Left ventricle myocardium superior (tissue), 1 donor: Measurements from ENCODE around the gene UTP4. TPM values are rescaled to one million over a fixed set of nuclear protein-coding genes. Genes with fewer than 3 reads are reported as not detected.
A peak's percentile ranks its signal among the peaks of the same experiment; 100 is the strongest.
"Not testable (repeated sequence)": the region's sequence is repeated elsewhere in the genome, so short reads cannot be mapped to it uniquely, and the experiment has no call there.

Experiments
- ATAC-seq: fragments of 200-7000 bp; cut with Tn5 transposase; one replicate; pipeline ENCODE4 v1.9.1; 2020; ENCODE audit warnings: mild to moderate bottlenecking, moderate library complexity
- DNase-seq: peaks from one replicate; pipeline ENCODE4 v3.0.0-alpha.2; 2020
- intact Hi-C: fragments of 100-400 bp; cut with micrococcal nuclease; formaldehyde crosslinking; loops from one replicate; pipeline ENCODE4 v1.11.0; 2022
- total RNA-seq: library from RNA; stranded (reverse); fragmentation: NEBNext Ultra II Directional; extraction: Animal tissue kit (Norgen Biotek cat#: 25700); gene quantifications from one replicate; pipeline ENCODE4 v1.2.1, GENCODE V29; 2021
- donor health status: DM: no; HTN: yes; CAD: no; lungs with severe emphysema.

The UTP4 gene
- total RNA-seq, 1 donor from 2014 or later = 32.3 TPM

DNA sequence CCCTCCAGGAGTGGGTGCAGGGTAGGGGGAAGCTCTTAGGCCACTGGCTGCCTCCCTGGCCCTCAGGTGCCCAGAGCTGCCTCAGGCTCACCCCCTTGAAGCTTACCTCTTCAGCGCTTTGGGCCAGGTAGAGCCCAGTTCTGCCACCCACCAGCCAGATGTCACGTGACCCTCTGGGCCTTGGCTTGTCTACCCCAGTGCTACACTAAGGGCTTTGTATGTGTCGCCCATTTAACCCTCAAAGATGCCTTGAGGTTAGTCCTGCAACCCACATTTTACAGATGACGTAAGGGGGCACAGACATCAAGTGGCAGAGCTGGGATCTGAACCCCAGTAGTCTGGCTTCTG, 23.6 kb upstream of the UTP4 start:
- ATAC-seq = no peak
- intact Hi-C loops = no loop called here
- DNase-seq = no peak

DNA sequence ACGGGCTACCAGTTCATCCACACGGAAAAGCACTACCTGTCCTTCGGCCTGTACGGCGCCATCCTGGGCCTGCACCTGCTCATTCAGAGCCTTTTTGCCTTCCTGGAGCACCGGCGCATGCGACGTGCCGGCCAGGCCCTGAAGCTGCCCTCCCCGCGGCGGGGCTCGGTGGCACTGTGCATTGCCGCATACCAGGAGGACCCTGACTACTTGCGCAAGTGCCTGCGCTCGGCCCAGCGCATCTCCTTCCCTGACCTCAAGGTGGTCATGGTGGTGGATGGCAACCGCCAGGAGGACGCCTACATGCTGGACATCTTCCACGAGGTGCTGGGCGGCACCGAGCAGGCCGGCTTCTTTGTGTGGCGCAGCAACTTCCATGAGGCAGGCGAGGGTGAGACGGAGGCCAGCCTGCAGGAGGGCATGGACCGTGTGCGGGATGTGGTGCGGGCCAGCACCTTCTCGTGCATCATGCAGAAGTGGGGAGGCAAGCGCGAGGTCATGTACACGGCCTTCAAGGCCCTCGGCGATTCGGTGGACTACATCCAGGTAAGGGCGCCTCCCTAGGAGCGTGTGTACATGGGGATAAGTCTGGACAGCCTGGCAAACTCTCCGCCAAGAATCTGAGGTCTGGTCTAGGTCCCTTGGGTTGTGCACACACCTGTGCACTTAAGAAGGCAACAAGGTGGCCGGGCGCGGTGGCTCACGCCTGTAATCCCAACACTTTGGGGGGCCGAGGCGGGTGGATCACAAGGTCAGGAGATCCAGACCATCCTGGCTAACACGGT, 22.8 kb upstream of the UTP4 start:
- intact Hi-C loops = no loop called here
- no peak for ATAC-seq
- no peak for DNase-seq

DNA sequence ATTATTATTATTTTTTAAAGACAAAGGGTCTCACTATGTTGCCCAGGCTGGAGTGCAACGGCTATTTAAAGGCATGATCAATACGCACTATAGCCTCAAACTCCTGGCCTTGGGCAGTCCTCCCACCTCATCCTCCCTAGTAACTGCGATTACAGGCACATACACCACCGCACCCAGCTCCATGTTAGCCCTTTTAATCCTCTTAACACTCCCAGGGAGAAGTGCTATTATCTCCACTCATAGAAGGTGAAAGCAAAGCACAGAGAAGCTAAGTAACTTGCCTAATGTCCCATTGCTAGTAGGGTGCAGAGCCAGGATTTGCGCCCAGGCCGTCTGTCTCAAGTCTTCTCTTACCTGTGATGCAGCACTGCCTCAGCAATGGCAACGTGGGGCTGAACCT, 22.0 kb upstream of the UTP4 start:
- DNase-seq (no peak), ATAC-seq (no peak)
- intact Hi-C loops = no loop called here

DNA sequence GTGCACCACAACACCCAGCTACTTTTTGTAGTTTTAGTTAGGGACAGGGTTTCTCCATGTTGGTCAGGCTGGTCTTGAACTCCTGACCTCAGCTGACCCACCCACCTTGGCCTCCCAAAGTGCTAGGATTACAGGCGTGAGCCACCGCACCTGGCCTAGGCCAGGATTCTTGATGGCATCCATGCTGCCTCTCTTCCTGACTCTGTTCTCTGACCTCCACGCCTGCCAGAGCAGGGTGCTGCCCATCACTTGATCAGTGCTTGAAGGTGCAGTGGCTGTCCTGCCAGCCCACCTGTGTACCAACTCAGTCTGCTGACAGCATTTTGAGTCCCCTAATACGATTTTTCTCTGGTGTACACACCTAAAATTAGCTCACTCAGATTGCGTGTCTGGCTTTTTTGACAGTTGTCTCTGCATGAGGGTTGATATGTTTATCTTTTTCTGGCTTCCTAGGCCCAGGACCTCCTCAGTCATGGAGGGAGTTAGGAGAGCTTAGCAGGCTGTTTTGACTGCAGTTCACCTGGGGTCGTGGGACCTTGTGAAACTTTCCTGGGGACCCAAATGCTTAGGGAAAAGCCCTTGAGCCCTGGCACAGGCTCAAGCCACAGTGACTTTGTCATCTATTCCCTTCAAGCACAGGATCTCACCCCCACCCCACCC, 21.1 kb upstream of the UTP4 start:
- intact Hi-C loops = no loop called here
- DNase-seq (no peak), ATAC-seq (no peak)

DNA sequence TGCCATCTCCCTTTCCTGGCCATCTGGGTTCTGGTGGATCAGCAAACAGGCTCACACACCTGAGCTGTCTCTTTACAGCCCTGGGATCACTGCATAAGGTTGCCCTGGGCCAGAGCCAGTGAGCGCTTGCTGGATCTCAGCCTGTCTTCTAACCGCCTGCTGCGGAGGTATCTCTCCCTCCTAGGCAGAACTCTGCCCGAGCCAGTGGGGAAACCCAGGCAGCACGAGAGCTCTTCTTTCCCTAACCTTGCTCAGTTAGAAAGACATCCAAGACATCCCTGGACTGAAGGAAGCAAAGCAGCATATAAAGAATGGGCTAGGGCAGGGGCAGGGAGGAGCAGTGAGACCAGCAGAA, 20.6 kb upstream of the UTP4 start:
- ATAC-seq = no peak
- intact Hi-C loops = no loop called here
- DNase-seq = no peak

DNA sequence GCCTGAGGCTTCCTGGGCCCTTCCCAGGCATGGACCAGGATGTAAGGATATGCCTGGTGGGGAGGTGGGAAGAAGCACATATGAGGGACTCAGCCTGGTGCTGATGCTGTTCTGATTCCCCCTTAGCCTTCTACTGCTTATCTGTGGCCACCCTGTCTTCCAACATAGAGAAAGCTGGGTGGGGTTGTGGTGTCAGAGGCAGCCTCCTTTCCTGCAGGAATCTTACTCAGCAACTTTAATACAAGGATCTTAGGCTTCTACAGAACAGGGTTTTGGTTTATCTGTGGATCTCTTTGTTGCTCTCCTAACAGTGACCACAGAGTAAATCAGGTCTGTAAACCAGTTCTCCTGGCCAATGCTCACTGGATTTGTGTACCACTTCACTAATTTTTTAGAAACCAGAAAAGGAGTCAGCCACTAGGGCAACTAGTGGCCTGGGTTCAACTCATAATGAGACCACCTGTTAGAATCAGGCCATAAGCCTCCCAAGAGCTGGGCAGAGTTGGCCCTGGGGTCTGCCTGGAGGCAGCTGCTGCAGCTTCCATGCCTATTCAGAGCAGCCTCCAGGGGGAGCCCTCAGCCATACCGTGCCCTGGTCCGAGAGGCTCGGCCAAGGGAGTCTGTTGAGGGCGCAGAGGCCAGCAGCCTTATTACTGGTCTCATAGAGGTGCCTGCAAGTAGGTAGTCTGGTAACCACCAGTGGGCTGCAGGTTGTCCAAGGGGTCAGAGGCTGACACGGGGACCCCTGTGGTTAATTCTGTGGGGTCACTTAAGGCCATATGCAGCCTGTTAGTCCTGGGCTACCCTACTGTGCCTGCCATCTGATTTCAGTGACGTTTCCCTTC, 19.9 kb upstream of the UTP4 start:
- intact Hi-C loops = no loop called here
- DNase-seq = peak; percentile 65
- ATAC-seq = peak; percentile 60

DNA sequence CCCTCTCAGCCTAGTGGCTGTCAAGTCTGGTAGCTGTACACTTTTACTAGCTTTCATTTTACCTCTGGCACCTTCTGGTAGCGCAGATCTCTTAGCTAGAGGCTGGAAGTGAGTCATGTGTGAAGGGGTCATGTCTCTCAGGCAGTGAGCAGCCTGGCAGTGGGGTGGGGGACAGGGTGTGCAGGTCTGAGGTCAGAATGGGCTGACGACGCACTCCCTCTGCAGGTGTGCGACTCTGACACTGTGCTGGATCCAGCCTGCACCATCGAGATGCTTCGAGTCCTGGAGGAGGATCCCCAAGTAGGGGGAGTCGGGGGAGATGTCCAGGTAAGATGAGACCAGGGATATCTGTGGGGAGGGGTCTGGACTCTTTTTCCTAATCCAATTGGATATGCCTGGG, 19.2 kb upstream of the UTP4 start:
- intact Hi-C loops = no loop called here
- ATAC-seq = no peak
- no peak for DNase-seq

DNA sequence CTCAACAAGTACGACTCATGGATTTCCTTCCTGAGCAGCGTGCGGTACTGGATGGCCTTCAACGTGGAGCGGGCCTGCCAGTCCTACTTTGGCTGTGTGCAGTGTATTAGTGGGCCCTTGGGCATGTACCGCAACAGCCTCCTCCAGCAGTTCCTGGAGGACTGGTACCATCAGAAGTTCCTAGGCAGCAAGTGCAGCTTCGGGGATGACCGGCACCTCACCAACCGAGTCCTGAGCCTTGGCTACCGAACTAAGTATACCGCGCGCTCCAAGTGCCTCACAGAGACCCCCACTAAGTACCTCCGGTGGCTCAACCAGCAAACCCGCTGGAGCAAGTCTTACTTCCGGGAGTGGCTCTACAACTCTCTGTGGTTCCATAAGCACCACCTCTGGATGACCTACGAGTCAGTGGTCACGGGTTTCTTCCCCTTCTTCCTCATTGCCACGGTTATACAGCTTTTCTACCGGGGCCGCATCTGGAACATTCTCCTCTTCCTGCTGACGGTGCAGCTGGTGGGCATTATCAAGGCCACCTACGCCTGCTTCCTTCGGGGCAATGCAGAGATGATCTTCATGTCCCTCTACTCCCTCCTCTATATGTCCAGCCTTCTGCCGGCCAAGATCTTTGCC, 18.0 kb upstream of the UTP4 start:
- intact Hi-C loops = no loop called here
- no peak for DNase-seq
- ATAC-seq = no peak

DNA sequence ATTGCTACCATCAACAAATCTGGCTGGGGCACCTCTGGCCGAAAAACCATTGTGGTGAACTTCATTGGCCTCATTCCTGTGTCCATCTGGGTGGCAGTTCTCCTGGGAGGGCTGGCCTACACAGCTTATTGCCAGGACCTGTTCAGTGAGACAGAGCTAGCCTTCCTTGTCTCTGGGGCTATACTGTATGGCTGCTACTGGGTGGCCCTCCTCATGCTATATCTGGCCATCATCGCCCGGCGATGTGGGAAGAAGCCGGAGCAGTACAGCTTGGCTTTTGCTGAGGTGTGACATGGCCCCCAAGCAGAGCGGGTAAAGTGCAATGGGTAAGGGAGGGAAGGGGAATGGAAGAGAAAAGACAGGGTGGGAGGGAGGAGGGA, 17.5 kb upstream of the UTP4 start:
- DNase-seq (no peak), ATAC-seq (no peak)
- intact Hi-C loops = loop anchor here (5.0 kb wide), 1 partner anchor 213 kb away; no protein-coding TSS in a partner anchor

DNA sequence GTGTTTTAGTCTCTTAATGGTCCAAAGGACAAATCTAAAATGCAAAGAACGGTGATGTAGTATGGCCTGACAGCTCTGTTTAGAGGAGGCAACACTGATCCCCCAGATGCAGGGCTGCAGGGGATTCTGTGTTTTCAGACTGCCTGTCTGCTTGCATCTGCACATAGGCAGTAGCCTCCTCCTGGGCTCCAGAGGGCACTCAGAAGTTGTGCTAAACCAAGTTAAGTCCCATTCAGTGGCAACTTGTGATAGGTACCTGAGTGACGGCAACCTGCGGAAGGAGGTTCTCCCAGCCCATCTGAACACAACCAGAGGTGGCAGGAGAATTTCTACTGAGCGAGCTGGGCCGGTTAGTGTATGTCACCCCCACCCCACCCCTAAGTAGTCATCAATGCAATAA, 17.1 kb upstream of the UTP4 start:
- no peak for ATAC-seq
- intact Hi-C loops = loop anchor here (5.0 kb wide), 1 partner anchor 213 kb away; no protein-coding TSS in a partner anchor
- DNase-seq = no peak

DNA sequence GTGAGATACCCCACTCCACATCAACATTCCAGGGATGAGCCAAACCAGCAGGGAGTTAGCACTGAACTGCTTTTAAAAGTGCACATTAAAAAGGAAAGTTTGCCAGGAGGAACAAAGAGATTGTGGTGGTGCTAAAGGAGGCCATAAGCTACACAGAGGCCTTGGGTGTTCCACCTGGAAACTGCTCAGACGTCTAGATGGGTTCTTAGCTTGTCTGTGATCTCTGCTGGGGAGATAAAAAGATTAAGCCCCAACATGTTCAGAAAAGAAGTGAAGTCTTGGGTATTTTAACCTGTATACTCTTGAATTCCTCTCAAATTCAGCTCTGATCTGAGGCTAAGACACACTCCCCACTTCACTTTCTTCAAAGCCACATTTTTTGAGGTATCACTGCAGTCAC, 16.6 kb upstream of the UTP4 start:
- DNase-seq (no peak), ATAC-seq (no peak)
- intact Hi-C loops = loop anchor here (5.0 kb wide), 1 partner anchor 214 kb away; no protein-coding TSS in a partner anchor

DNA sequence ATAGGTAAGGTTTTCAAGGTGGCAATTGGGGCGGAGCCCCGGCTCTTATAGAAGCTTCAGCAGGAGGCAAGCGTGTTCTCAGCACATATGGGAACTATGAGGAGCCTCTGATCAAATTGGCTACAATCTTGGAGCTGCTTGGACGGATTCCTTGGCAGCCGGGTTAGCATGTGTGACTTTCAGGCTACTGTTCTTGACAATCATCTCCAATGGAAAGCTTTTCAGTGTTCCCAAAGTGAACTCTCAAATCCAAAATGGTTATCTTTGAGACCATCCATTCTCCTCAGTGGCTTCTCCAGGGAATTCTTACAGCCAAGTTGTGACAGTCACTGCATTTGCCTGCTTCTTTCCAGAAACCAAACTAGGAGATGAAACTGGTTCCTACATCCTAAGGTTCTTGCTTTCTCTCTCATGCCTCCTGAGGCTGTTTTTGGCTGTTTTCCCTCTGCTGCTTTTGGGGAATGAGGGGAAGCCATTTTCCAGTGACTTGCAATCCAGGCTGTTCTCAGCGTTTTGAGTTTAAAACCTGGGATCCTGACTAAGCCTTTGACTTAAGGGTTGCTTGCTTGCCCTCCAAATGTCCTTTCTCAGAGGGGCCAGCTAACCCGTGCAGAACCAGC, 16.1 kb upstream of the UTP4 start:
- intact Hi-C loops = loop anchor here (5.0 kb wide), 1 partner anchor 214 kb away; no protein-coding TSS in a partner anchor
- ATAC-seq (no peak), DNase-seq (no peak)

DNA sequence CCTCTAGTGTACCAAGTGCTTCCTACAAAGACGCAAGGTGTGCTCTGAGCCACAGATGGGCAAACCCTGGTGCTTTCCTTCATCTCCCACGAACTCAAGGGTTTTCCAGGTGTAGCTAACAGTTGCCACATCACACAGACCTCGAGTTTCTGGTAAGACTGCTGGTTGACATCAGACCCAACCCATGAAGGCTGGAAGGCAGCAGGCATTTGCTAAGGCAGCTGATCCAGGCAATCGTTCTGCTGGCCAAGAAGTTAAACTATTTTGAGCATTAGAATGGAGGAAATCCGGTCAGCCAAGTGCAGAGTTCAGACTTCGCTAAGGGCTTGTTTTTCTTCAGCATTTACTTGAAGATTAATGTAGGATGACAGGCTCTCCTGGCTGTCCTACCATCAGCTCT, 15.5 kb upstream of the UTP4 start:
- DNase-seq (no peak), ATAC-seq (no peak)
- intact Hi-C loops = loop anchor here (5.0 kb wide), 1 partner anchor 215 kb away; no protein-coding TSS in a partner anchor

DNA sequence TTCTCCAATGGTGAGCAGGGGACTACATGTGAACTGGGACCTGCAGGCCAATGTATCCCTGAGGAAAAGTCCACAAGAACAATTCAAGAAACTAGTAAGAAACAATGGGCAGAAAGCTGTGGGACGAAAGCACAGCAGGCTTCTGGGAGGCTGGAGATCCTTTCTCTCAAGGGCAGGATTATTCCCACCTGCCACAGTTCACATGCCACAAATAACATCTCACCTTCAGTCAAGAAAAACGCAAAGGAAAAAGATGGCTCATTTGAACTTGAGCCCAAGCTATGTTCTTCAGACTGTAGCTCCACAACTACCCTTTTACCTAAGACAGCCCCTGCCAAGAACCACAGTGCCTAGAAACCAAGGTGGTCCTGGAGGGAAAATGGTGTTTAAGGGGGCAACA, 14.0 kb upstream of the UTP4 start:
- DNase-seq = no peak
- intact Hi-C loops = loop anchor here (5.0 kb wide), 1 partner anchor 216 kb away; no protein-coding TSS in a partner anchor
- ATAC-seq = no peak

DNA sequence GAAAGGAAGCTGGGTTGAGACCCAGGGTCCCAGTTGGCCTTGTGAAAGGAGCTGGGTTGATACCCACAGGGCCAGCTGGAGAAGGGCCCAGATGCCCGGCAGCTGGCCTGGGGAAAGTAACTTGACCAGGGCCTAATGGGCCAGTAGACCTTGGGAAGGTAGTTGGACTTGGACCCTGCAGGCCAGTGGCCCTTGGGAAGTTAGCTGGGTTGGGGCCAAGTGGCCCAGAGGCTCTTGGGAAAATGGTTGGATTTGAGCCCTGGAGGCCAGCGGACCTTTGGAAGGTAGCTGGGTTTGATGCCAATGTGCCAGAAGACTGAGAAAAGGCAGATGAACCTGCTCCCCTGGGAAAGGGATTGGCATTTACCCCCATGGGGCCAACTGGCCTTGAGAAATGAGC, 13.5 kb upstream of the UTP4 start:
- intact Hi-C loops = loop anchor here (5.0 kb wide), 1 partner anchor 217 kb away; no protein-coding TSS in a partner anchor
- no peak for ATAC-seq
- no peak for DNase-seq

DNA sequence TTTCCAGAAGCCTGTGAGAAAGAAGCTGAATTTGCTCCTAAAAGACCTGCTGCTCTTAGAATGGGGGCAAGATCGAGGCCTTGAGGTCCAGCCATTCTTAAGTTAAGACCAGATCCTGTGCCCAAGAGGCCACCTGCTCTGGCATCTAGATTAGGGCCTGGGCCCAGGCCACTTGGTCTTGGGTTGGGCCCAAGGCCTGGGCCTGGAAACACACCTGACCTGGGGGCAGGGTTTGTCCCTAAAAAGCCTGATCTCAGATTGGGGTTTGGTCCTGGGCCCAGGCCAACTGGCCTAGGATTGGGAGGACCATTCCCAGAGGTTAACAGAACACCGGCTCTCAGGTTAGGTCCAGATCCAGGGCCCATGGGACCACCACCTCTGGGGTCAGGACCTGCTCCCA, 12.9 kb upstream of the UTP4 start:
- DNase-seq (no peak), ATAC-seq (no peak)
- intact Hi-C loops = loop anchor here (5.0 kb wide), 1 partner anchor 217 kb away; no protein-coding TSS in a partner anchor

DNA sequence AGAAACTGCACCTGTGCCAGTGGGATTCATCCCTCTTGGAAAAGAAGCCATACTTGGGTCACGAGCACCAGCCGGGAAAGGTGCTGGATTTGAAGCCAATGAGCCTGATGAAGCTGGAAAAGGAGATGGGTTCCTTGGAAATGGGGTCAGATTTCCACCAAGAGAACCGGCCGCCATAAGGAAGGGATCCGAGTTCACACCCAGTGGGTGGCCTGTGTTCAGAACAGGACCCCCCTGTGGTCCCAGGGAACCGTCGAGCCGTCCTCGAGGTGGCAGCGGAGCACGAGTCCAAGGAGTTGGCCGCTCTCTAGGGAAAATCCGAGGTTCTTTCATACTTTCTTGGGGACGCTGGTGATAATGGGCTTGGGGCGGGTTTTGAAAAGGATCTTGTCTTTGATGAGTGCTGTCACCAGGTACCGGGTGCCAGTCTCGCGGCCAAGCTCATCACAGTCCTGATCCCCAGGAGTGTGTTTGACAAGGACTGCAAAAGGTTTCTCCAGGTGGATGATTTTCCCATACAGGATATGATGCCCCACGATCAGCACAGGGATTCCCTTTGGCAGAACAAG, 12.3 kb upstream of the UTP4 start:
- DNase-seq (no peak), ATAC-seq (no peak)
- intact Hi-C loops = no loop called here

DNA sequence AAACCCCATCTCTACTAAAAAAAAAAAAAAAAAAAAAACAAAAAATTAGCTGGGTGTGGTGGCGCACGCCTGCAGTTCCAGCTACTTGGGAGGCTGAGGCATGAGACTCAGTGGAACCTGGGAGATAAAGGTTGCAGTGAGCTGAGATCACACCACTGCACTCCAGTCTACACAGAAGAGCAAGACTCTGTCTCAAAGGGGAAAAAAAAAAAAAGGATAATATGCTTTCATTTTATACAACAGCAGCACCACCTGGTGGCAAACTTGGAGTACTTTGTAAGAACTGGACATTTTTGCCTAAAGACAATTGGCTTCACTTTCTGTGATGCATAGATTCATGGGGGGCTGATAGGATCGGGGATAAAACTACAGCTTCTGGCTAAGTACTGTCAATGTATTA, 8.5 kb upstream of the UTP4 start:
- DNase-seq = no peak
- ATAC-seq = peak; percentile 47
- intact Hi-C loops = no loop called here

DNA sequence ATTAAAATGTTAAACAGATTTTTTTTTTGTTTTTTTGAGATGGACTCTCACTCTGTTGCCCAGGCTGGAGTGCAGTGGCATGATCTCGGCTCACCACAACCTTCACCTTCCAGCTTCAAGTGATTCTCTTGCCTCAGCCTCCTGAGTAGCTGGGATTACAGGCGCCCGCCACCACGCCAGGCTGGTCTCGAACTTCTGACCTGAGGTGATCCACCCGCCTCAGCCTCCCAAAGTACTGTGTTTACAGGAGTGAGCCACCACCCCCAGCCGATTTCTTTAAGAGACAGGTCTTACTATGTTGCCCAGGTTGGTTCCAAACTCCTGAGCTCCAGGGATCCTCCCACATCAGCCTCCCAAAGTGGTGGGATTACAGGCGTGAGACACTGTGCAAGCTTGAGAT, 8.0 kb upstream of the UTP4 start:
- intact Hi-C loops, ATAC-seq, DNase-seq: not testable (repeated sequence)
